Spleen (tissue), 11 donors: ENCODE measurements around the gene FAS. TPM values are rescaled to one million over a fixed set of nuclear protein-coding genes. Genes with fewer than 3 reads are reported as not detected.

Experiments
- DNase-seq: peaks from one replicate; pipeline ENCODE4 v3.0.0-alpha.2; 2020
- H3K27ac ChIP-seq, 8 donors: fragments of 200-600 bp; sonication (generic) in 7 of 8; 1 replicate in 4 of 8; 2 replicates in 4 of 8; pipeline versions ENCODE4 v1.5.0 to v1.8.0; 2016 to 2021; ENCODE audit warnings: inconsistent platforms in 4 of 8, mild to moderate bottlenecking in 4 of 8, moderate library complexity in 1 of 8
- H3K27me3 ChIP-seq, 7 donors: fragments of 200-600 bp; sonication (generic) in 6 of 7; replicated peaks in 1 of 7; 1 replicate in 4 of 7; 2 replicates in 3 of 7; pipeline versions ENCODE4 v1.5.0 to v1.8.0; 2016 to 2021; ENCODE audit warnings: inconsistent platforms in 3 of 7, mild to moderate bottlenecking in 1 of 7
- H3K36me3 ChIP-seq, 6 donors: fragments of 200-600 bp; sonication (generic) in 5 of 6; 1 replicate in 4 of 6; 2 replicates in 2 of 6; pipeline versions ENCODE4 v1.5.0 to v1.8.0; 2016 to 2021; ENCODE audit warnings: inconsistent platforms in 2 of 6
- H3K4me1 ChIP-seq, 6 donors: fragments of 200-600 bp; sonication (generic) in 5 of 6; 1 replicate in 3 of 6; 2 replicates in 3 of 6; pipeline versions ENCODE4 v1.5.0 to v1.8.0; 2016 to 2021; ENCODE audit warnings: inconsistent platforms in 3 of 6
- H3K4me3 ChIP-seq, 8 donors: fragments of 200-600 bp; sonication (generic) in 7 of 8; 1 replicate in 4 of 8; 2 replicates in 4 of 8; pipeline versions ENCODE4 v1.5.0 to v1.8.0; 2016 to 2021; ENCODE audit warnings: inconsistent platforms in 4 of 8, mild to moderate bottlenecking in 4 of 8, moderate library complexity in 2 of 8
- H3K9me3 ChIP-seq, 8 donors: fragments of 200-600 bp; sonication (generic) in 7 of 8; 1 replicate in 4 of 8; 2 replicates in 4 of 8; pipeline versions ENCODE4 v1.5.0 to v1.8.0; 2016 to 2021; ENCODE audit warnings: inconsistent platforms in 4 of 8
- POLR2A ChIP-seq, 3 donors: fragments of 450-650 bp; IDR thresholded peaks; one replicate each; pipeline ENCODE4 v1.5.1; 2017; ENCODE audit warnings: antibody characterized with exemption in 3 of 3, mild to moderate bottlenecking in 1 of 3
- POLR2AphosphoS5 ChIP-seq, 3 donors: sonication (generic); formaldehyde crosslinking; IDR thresholded peaks; one replicate each; pipeline ENCODE4 v1.5.1; 2017; ENCODE audit warnings: antibody characterized with exemption in 3 of 3
- WGBS, 5 donors: extraction: QIAGEN DNeasy Blood & Tissue Kit in 3 of 5; methylation state at CpG; one replicate each; pipeline versions ENCODE4 v1.1.5 to v1.1.7; 2013 to 2018; 5-methylcytosine and 5-hydroxymethylcytosine counted together
- intact Hi-C: fragments of 100-400 bp; cut with DNase I; formaldehyde crosslinking; loops from one replicate; pipeline ENCODE4 v1.15.0; 2023; ENCODE audit warnings: low total_unique reads
- polyA plus RNA-seq, 3 donors: library from polyadenylated mRNA; stranded (reverse); fragments of 200-250 nt; gene quantifications; one replicate each; pipeline ENCODE4 v1.2.1, GENCODE V29; 2013
- total RNA-seq, 7 donors: library from RNA; depleted of rRNA in 3 of 7; stranded (reverse); fragments of >200 nt in 3 of 7; fragmentation: NEBNext Ultra II Directional in 4 of 7; extraction: Animal tissue kit (Norgen Biotek cat#: 25700) in 4 of 7; gene quantifications; one replicate each; pipeline versions ENCODE4 v1.1.0 to v1.2.1, GENCODE V29; 2016 to 2021
- TF ChIP-seq, protein P1 (sequence below), 11 experiments: fragments of 200-600 bp in 7 of 11; fragments of 450-650 bp in 4 of 11; sonication (generic) in 4 of 11; IDR thresholded peaks in 8 of 11; conservative IDR thresholded peaks in 3 of 11; 1 replicate in 7 of 11; 2 replicates in 4 of 11; pipeline versions ENCODE4 v1.4.0 to v1.8.0; 2016 to 2021; ENCODE audit warnings: antibody characterized with exemption in 11 of 11, inconsistent platforms in 4 of 11, mild to moderate bottlenecking in 1 of 11
- donor health status: healthy with polysubstance abuse.
- donor health status: DM: no; HTN: no; CAD: no; lungs with moderate emphysema.
- donor health status: DM: no; HTN: no; CAD: no.
- donor health status: Bipolar disorder and iron deficiency.
- donor health status: healthy.
- donor health status: DM: no; HTN: no; CAD: no.
- donor health status: DM: yes; HTN: yes; CAD: no.

FAS gene
- total and polyA plus RNA-seq, 10 donors: 7.6 to 50.6 (median 30.6) TPM

DNA sequence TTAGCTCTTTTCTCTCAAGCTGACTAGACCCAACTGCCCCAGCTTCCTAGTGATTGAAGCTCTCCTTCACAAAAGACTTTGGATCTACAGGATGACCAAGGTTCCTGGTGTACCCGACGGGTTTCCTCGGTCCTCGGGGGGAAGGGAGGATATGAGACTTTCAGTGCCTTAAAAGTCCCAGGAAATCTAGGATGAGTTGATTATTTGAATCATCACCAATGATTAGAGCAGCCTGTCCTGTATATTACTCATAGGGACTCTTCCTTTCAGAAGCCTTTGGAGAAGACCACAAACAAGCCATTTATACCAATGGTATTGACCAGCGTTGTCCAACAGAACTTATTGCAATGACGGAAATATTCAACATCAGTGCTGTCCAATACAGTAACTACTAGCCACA is 31.9 kb upstream of the FAS start:
- Histone ChIP-seq H3K4me3 (no peak overlapping the region), H3K4me1 (peaks cover 0 to 16% (median 4%) of the 10 kb centered on the region in 6 donors), H3K9me3 (no peaks in the 10 kb centered on the region), H3K36me3 (no peaks in the 10 kb centered on the region), H3K27me3 (no peaks in the 10 kb centered on the region), H3K27ac (no peak overlapping the region)
- TF ChIP-seq, protein P1, sequence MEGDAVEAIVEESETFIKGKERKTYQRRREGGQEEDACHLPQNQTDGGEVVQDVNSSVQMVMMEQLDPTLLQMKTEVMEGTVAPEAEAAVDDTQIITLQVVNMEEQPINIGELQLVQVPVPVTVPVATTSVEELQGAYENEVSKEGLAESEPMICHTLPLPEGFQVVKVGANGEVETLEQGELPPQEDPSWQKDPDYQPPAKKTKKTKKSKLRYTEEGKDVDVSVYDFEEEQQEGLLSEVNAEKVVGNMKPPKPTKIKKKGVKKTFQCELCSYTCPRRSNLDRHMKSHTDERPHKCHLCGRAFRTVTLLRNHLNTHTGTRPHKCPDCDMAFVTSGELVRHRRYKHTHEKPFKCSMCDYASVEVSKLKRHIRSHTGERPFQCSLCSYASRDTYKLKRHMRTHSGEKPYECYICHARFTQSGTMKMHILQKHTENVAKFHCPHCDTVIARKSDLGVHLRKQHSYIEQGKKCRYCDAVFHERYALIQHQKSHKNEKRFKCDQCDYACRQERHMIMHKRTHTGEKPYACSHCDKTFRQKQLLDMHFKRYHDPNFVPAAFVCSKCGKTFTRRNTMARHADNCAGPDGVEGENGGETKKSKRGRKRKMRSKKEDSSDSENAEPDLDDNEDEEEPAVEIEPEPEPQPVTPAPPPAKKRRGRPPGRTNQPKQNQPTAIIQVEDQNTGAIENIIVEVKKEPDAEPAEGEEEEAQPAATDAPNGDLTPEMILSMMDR (IDR thresholded peaks at IDR 0.05 in 8 of 11, conservative IDR thresholded peaks at IDR 0.05 in 3 of 11): no peak
- TF ChIP-seq POLR2AphosphoS5 (IDR thresholded peaks at IDR 0.05) (no peak), POLR2A (IDR thresholded peaks at IDR 0.05) (no peak)
- no peak for DNase-seq
- WGBS, 5 donors: 97 to 100% (median 97%) methylated on average over 6 of the region's 6 CpGs
- intact Hi-C loops: no loop called here

DNA sequence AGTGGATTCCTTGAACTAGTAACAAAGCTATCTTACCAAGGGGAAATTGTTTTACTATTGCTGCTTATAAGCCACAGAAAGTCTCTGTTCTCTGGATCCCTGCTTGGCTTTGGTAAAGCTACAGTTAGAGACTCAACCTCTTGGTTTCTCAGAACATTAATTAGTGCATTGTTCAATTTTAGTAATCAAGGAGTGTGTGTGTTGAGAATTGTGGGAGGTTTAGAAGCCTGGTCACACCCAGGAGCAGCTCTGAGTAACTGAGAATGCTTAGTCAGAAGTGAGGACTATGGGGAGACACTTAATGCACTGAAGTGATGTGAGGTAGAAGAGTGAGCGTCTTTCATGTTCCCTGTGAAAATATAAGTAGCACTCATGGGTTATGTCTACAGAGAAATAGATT is 29.8 kb upstream of the FAS start:
- no peak overlapping the region for H3K4me3 ChIP-seq
- no peak for TF ChIP-seq POLR2AphosphoS5 (IDR thresholded peaks at IDR 0.05)
- no peak for TF ChIP-seq POLR2A (IDR thresholded peaks at IDR 0.05)
- TF ChIP-seq, protein P1 (IDR thresholded peaks at IDR 0.05 in 8 of 11, conservative IDR thresholded peaks at IDR 0.05 in 3 of 11): no peak
- DNase-seq: no peak

DNA sequence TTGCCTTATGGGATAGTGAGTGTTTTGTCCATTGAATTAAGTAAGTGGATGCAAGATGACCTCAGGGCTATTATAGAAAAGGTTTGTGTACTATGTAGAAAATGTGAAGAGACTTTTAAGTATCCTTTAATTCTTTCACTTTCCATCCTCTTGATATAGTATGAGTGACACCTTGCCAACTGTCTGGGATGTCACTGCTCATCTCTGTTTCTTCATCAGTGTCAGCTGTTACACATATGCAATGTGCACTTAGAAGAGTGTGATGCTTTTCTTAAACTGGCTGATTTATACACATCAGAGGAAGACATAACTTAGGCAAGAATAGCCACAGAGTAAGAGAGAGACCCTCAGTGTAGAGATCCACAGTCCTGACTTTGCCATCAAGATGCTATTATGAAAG is 29.3 kb upstream of the FAS start:
- no peak overlapping the region for H3K4me3 ChIP-seq
- peaks cover 0 to 27% (median 8%) of the 10 kb centered on the region in 6 donors for H3K4me1 ChIP-seq
- no peak overlapping the region for H3K27ac ChIP-seq
- intact Hi-C loops: no loop called here
- TF ChIP-seq, protein P1 (IDR thresholded peaks at IDR 0.05 in 8 of 11, conservative IDR thresholded peaks at IDR 0.05 in 3 of 11): no peak
- no peak for TF ChIP-seq POLR2AphosphoS5 (IDR thresholded peaks at IDR 0.05)
- TF ChIP-seq POLR2A (IDR thresholded peaks at IDR 0.05): no peak
- no peak for DNase-seq
- no peaks in the 10 kb centered on the region for H3K36me3 ChIP-seq
- H3K9me3 ChIP-seq: no peaks in the 10 kb centered on the region
- H3K27me3 ChIP-seq: no peaks in the 10 kb centered on the region

More for the DNA sequence above, 29.8 kb upstream of the FAS start:
- Histone ChIP-seq H3K27ac (no peak overlapping the region), H3K36me3 (no peaks in the 10 kb centered on the region), H3K27me3 (no peaks in the 10 kb centered on the region), H3K4me1 (peaks cover 0 to 27% (median 7%) of the 10 kb centered on the region in 6 donors), H3K9me3 (no peaks in the 10 kb centered on the region)
- 89 to 100% (median 94%) methylated on average over 1 of the region's 1 CpG for WGBS, 5 donors
- intact Hi-C loops: no loop called here

DNA sequence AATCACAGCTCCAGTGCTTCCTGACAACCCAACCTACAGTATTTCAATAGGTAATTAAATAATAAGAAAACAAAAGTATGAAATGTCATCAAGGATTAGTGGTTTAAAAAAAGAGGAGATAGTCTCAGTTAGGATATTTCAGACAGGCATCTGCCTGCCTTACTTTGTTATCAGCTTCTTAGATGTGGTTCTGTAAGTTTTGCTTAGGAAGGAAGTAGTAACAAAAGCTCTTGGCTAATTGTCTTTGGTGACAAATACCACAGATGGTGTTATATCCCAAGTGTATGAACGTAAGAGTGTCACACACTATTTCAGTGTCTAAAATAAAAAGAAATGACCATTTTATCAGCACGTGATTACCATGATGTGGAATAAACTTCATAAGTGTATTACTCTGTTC is 28.3 kb upstream of the FAS start:
- Histone ChIP-seq H3K9me3 (no peaks in the 10 kb centered on the region), H3K27me3 (no peaks in the 10 kb centered on the region), H3K36me3 (no peaks in the 10 kb centered on the region), H3K4me1 (peaks cover 0 to 27% (median 10%) of the 10 kb centered on the region in 6 donors), H3K4me3 (no peak overlapping the region), H3K27ac (no peak overlapping the region)
- no peak for DNase-seq
- WGBS, 5 donors: 14 to 53% (median 28%) methylated on average over 2 of the region's 2 CpGs
- intact Hi-C loops: no loop called here
- TF ChIP-seq POLR2A (IDR thresholded peaks at IDR 0.05) (no peak), POLR2AphosphoS5 (IDR thresholded peaks at IDR 0.05) (no peak)
- TF ChIP-seq, protein P1 (IDR thresholded peaks at IDR 0.05 in 8 of 11, conservative IDR thresholded peaks at IDR 0.05 in 3 of 11): no peak
